ENCODE measurements around the gene UNC5B. TPM values are rescaled to one million over a fixed set of nuclear protein-coding genes. Genes with fewer than 3 reads are reported as not detected.
"Not testable (repeated sequence)": the region's sequence is repeated elsewhere in the genome, so short reads cannot be mapped to it uniquely, and the experiment has no call there.

UNC5B gene
- total RNA-seq, 1 experiment from 2014 or later, result 11.4 TPM

- DNase-seq, result peak; percentile 55
- Histone ChIP-seq H3K27me3 (no peaks in the 10 kb centered on the region), H3K4me3 (no peak overlapping the region), H3K36me3 (no peaks in the 10 kb centered on the region), H3K9me3 (no peaks in the 10 kb centered on the region)
Observed at GRCh38 chr10:71264345-71265200, 52.2 kb downstream of the UNC5B start.

DNA sequence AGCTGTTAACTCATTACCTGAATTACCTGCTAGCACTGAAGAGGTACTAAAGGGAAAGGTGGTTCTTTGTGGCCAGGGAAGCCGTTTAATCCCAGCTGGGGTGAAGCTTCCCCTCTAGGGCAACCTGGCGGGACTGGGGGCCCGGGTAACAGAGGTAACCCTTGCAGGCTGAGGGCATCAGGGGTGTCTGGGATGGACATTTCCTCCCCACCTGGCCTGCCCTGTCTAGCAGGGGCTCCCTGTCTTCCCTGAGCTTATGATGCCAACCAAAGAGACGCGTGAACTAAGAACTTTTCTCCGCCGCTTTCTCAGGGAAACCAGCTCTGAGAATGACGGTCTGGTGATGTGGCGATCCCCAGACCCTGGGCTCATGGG, 52.8 kb downstream of the UNC5B start:
- Histone ChIP-seq H3K36me3 (no peaks in the 10 kb centered on the region), H3K9me3 (no peaks in the 10 kb centered on the region), H3K4me3 (no peak overlapping the region), H3K27me3 (no peaks in the 10 kb centered on the region)
- no peak for DNase-seq

DNA sequence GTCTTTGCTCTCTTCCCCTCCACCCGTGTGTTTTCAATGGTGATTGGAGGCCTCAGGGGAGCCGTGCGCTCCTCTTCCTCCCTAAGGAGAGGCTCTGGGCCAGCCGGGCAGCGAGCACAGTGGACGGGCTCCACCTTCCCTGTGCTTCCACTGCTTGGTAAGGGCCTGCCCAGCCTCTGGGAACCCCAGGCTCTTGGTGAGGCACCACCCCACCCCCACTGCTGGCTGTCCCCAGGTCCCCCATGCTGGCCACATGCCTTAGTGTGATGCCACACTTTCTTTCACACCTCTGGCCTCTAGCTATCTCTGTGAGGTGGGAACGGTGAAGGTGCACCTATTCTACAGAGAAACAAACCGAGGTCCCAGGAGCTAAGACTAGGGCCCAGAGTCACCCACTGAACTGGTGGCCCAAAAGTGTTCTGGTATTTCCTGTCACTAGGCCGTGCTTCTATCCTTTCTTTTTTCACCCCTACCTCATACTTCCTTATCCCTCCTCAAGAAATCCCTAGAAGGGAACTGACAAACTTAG, 53.3 kb downstream of the UNC5B start:
- H3K27me3 ChIP-seq, result no peaks in the 10 kb centered on the region
- H3K9me3 ChIP-seq, result no peaks in the 10 kb centered on the region
- H3K4me3 ChIP-seq, result no peak overlapping the region
- no peak for DNase-seq
- H3K36me3 ChIP-seq, result no peaks in the 10 kb centered on the region

DNA sequence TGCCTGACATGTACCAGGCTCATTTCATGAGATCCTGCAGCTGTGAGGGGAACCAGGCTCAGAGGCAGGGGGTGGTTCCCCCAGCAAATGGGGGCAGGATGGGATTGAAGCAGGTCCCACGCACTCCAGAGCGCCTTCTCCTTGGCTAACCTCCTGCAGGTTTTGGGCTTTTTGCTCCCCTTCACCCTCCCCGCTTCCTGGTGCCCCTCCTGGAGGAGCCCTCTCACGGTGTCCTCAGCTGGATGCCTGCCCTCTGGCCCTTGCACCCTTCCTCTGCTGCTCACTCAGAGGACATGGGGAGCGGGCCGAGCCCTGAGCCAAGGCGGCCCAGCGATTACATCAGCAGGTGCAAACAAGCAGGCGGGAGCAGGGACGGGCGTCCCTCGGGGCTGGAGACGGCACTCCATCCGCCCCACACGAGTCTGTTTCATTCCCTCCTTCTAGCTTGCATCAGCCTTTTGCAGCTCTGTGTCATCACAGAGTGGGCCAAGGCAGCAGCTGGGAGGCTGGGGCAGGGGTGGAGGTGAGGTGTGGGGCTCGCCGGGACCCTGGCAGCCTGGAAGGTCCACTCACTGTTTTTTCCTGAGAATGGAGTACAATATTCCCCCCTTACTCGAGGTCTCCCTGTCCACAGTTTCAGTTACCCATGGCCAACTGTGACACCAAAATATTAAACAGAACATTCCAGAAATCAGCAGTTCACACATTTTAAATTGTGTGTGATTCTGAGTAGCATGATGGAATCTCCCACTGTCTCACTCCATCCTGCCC, 54.0 kb downstream of the UNC5B start:
- DNase-seq, result peak; percentile 92
- no peak overlapping the region for H3K4me3 ChIP-seq
- no peaks in the 10 kb centered on the region for H3K9me3 ChIP-seq
- no peaks in the 10 kb centered on the region for H3K27me3 ChIP-seq
- H3K36me3 ChIP-seq, result no peaks in the 10 kb centered on the region

DNA sequence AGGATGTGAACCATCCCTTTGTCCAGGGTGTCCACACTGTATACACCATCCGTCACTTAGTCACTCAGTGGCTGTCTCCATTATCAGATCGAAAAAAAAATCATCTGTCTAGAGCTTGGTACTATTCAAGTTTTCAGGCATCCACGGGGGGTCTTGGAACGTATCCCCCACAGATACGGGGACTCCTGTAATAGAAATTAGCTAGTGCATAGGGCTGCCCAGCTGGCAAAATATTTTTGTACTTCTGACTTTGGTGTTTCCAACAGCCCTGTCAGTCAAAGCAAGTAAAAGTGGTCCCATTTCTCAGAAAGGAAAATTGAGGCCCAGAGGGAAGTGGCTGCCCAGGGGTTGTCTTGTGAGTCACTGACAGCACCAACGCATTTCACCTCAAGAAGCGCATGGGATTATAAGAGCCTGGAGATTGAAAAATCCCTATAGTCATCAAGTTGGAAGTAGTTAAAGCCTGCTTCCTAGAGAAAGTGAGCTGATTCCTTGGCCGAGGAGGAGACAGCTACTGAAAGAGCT, 54.6 kb downstream of the UNC5B start:
- Histone ChIP-seq H3K36me3 (no peaks in the 10 kb centered on the region), H3K9me3 (no peaks in the 10 kb centered on the region), H3K27me3 (no peaks in the 10 kb centered on the region), H3K4me3 (no peak overlapping the region)
- no peak for DNase-seq

GRCh38 chr10:71267508-71268240, 55.3 kb downstream of the UNC5B start:
- no peaks in the 10 kb centered on the region for H3K36me3 ChIP-seq
- DNase-seq, result no peak
- H3K4me3 ChIP-seq, result no peak overlapping the region
- H3K9me3 ChIP-seq, result no peaks in the 10 kb centered on the region
- H3K27me3 ChIP-seq, result no peaks in the 10 kb centered on the region

- no peak overlapping the region for H3K4me3 ChIP-seq
- peak; percentile 61 for DNase-seq
- H3K9me3 ChIP-seq, result no peaks in the 10 kb centered on the region
- H3K36me3 ChIP-seq, result no peaks in the 10 kb centered on the region
- no peaks in the 10 kb centered on the region for H3K27me3 ChIP-seq
Observed at GRCh38 chr10:71268247-71268691, 55.9 kb downstream of the UNC5B start.

GRCh38 chr10:71268758-71269157, 56.4 kb downstream of the UNC5B start:
- H3K27me3 ChIP-seq, result no peaks in the 10 kb centered on the region
- DNase-seq, result peak; percentile 59
- no peaks in the 10 kb centered on the region for H3K36me3 ChIP-seq
- no peak overlapping the region for H3K4me3 ChIP-seq
- H3K9me3 ChIP-seq, result no peaks in the 10 kb centered on the region

DNA sequence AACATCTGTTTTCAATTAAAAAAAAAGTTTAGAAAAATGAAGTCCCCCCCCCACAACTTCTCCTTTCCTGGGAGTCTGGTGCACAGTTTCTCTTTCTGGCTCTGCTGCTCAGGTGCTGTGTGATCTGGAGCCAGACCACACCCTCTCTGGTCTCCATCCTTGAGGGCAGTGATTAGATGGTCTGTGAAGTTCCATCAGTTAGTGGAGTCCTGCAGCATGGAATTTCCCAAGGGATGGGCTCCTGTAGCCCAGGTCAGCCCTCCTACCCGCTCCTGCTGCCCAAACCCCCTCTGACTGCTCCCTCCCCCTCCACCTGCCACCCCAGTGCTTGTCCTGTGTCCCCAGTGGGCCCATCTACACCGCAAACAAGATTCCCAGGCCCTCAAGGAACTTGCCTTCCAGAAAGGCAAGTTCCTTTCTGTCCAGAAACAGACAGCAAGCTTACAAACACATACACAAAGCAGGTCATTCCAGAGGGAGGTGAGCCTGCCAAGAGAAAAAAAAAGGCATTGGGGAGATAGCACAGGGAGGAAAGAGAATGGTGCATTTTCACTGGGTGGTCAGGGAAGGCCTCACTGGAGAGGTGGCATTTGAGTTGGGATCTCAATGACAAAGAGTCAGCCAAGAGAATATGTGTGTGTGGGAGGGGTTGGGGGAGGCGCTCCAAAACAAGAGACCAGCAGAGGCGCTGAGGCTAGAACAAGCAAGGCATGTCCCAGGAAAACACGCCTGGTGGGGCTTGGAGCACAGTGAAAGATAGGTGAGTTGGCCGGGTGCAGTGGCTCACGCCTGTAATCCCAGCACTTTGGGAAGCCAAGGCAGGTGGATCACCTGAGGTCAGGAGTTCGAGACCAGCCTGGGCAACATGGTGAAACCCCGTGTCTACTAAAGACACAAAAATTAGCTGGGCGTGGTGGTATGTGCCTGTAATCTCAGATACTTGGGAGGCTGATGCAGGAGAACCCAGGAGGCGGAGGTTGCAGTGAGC, 57.2 kb downstream of the UNC5B start:
- Histone ChIP-seq H3K4me3 (no peak overlapping the region), H3K27me3 (no peaks in the 10 kb centered on the region), H3K36me3 (no peaks in the 10 kb centered on the region), H3K9me3 (no peaks in the 10 kb centered on the region)
- DNase-seq, result no peak

DNA sequence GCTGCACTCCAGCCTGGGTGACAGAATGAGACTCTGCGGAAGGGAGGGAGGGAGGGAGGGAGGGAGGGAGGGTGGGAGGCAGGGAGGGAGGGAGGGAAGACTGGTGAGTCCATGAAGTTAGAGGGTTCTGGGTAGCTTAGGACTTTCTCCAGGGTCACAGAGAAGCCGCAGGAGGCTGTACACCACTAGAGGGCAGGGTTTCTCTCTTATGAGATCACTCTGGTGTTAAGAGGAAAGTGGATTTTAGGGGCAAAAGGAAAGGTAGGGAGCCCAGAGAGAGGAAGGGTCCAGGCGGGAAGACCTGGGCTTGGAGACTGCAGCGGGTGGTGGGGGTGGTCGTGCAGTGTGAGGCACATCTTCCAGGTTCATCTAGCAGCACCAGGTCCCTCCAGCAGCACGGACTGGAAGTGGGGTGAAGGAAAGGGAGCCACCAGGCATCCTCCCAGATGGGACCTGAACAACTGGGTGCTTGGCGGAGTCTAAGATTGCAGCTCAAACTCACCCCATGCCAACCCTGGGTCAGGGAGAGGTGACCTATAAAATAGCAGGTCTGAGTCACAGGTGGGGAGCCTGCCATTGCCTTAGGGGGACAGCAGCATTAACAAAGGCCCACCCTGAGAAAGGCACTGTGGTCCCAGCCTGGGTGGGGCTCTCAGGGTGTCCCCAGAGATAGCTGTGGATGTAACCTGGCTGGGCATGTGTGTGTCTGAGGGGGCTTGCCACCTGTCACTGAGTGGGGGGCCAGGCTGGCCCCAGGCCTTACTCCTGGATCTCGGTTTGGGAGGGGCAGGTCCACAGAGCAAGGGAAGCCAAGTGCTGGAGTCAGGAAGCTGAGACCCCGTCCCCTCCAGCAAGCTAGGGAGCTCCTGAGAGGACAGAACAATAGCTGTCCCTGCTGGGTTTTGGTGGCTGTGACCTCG, 58.2 kb downstream of the UNC5B start:
- Histone ChIP-seq H3K36me3 (no peaks in the 10 kb centered on the region), H3K4me3 (no peak overlapping the region), H3K27me3 (no peaks in the 10 kb centered on the region), H3K9me3 (no peaks in the 10 kb centered on the region)
- peak; percentile 47 for DNase-seq

DNA sequence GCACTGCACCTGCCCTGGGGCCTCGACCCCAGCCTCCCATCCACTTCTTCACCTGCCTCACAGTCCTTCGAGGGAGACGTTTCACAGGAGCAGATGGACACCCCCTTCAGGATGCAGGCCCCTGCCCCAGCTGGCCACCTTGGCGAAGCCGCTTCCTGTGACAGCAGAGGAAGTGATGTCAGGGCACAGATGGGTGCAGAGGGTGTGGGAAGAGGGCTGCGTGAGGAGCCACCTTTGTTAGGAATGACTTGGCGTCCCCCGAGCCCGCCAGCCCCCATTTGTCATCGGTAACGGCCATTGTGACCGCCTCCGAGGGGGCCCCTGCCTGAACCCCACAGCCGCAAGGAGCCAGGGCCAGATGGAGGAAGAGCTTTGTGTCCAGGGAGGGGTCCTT, 59.3 kb downstream of the UNC5B start:
- DNase-seq, result no peak
- no peaks in the 10 kb centered on the region for H3K27me3 ChIP-seq
- no peaks in the 10 kb centered on the region for H3K36me3 ChIP-seq

DNA sequence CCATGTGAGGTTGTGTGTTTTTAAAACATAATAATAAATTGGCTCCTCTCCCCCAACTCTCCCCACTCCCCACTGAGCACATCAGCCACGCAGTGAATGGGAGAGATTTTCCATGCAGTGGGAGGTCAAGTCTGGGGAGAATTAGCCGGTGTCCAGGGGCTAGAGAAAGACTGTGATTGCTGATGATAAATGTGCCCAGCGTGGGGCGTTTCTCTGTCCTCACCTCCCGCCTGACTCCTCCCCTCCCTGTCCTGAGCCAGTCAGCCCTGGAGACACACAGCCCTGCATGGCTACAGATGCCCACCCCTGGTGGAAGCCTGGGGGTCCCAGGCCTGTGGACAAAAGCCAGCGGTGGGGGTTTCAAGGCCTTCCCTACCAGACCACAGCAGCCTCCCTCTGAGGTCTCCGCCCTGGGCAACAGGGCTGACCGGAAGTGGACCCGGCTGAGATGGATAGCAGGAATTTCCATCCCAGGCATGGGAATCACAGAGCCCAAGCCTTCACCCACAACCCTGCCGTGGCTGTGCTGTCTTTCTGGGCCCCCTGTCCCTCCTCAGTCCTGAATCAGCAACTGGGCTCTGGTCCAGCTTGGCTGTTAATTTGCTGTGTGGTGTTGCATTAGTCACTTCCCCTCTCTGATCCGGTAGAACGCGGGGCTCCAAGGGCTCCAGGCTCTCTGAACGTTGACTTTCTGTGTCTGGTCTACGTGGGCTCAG, 59.8 kb downstream of the UNC5B start:
- Histone ChIP-seq H3K4me3 (no peak overlapping the region), H3K9me3 (no peaks in the 10 kb centered on the region), H3K27me3 (no peaks in the 10 kb centered on the region), H3K36me3 (no peaks in the 10 kb centered on the region)
- peak; percentile 79 for DNase-seq

More for the DNA sequence above, 59.3 kb downstream of the UNC5B start:
- Histone ChIP-seq H3K4me3 (no peak overlapping the region), H3K9me3 (no peaks in the 10 kb centered on the region)

DNA sequence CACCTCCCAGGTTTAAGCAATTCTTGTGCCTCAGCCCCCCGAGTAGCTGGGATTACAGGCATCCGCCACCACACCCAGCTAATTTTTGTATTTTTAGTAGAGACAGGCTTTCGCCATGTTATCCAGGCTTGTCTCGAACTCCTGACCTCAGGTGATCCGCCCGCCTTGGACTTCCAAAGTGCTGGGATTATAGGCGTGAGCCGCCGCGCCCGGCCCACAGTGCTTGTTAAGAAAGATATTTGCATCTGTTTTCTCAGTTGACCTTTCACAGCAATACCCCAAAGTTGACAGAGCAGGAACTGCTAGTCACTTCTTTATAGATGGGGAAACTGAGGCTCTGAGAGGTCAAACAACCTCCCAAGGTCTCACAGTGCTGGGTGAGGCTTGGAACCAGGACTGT, 60.6 kb downstream of the UNC5B start:
- not testable (repeated sequence) for DNase-seq, H3K27me3 ChIP-seq, H3K9me3 ChIP-seq, H3K4me3 ChIP-seq, H3K36me3 ChIP-seq

DNA sequence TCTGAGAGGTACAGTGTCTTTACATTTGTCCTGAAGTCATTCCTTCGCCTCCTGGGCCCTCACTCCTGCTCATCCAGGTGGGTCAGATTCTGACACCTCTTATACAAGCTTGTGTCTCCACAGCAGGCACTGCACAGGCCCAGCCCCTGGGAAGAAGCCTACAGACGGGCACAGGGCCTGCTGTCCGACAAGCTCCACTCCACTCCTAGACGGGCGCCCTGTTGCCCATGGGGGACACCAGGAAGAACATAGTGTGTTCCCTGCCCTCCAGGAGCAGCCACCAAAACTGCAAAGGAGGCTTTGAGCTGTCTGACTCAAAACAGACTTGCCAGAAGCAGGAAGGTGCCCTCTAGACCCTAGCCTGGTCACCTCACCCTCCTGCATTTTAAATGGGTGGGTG, 61.1 kb downstream of the UNC5B start:
- no peak overlapping the region for H3K4me3 ChIP-seq

More for the DNA sequence above, 61.1 kb downstream of the UNC5B start:
- Histone ChIP-seq H3K9me3 (no peaks in the 10 kb centered on the region), H3K36me3 (no peaks in the 10 kb centered on the region), H3K27me3 (no peaks in the 10 kb centered on the region)
- DNase-seq, result no peak

All from MG63 (cell line).